ENCODE measurements around the gene CAMSAP1.

- TF ChIP-seq CTCF (IDR thresholded peaks at IDR 0.05; ENCODE audit: low read length): no peak
- no peak for TF ChIP-seq EZH2 (IDR thresholded peaks at IDR 0.05; ENCODE audit: borderline replicate concordance, low read length)
Observed at GRCh38 chr9:135907006-135907430, 328 bp downstream of the CAMSAP1 start.
